Left hindlimb (tissue), 1 donor: Measurements from ENCODE around the gene KCNQ4.

Experiments used
- DNase-seq: peaks from one replicate; pipeline ENCODE4 v3.0.0-alpha.2; 2018

Gene KCNQ4

GRCh38 chr1:40755067-40755466, 28.5 kb upstream of the KCNQ4 start:
- DNase-seq = no peak

DNA sequence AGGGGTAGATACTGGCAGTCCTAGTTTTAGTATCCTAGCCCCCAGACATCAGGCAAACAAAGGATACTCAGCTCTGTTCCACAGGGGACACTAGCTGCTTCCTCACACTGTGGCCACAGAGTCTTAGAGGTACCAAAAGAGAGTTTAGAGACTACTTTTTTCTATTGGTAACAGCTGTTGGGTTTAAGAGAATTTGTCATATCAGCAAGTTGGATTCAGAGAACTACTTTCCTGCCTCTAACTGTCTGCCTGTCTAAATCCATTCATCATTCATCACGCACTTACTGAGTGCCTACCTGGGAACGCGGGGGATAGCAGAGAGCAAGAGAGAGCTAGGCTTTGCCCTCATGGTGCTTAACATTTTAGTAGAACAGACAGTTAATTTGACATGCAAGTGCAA, 27.1 kb upstream of the KCNQ4 start:
- DNase-seq = no peak

GRCh38 chr1:40757084-40757483, 26.5 kb upstream of the KCNQ4 start:
- DNase-seq = no peak

DNA sequence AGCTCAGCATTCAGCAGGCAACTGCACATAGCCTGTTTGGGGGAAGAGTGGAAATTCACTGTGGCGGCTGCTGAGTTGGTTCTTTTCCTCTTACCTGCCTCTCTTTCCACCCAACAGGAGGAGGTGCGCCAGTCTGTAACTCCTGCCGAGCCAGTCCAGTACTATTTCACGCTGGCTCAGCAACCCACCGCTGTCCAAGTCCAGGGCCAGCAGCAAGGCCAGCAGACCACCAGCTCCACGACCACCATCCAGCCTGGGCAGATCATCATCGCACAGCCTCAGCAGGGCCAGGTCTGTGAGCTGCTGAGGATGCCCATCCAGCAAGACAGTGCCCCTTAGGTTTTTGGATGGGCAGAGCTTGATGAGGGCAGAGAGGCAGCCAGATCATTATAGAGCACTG, 25.6 kb upstream of the KCNQ4 start:
- no peak for DNase-seq

- DNase-seq = no peak
Observed at GRCh38 chr1:40758578-40759343, 24.8 kb upstream of the KCNQ4 start.

DNA sequence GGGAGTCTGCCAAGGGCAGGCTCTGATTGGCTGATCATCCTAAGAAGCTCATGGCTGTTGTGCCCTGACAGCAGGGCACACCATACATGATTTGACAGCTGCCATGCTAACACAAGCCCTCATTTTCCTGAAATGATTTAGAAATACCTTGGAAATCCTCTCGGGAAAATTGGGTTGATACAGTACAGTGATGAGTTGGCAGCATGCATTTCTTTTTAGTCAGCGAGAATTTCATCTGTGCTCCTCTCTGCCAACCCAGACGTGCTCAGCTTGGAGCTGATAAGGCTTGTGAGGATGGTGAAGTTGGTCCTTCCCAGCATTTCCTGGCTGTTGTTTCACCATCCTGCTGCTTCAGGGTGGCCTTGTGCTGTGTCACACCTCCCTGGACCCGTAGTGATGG, 22.6 kb upstream of the KCNQ4 start:
- no peak for DNase-seq

DNA sequence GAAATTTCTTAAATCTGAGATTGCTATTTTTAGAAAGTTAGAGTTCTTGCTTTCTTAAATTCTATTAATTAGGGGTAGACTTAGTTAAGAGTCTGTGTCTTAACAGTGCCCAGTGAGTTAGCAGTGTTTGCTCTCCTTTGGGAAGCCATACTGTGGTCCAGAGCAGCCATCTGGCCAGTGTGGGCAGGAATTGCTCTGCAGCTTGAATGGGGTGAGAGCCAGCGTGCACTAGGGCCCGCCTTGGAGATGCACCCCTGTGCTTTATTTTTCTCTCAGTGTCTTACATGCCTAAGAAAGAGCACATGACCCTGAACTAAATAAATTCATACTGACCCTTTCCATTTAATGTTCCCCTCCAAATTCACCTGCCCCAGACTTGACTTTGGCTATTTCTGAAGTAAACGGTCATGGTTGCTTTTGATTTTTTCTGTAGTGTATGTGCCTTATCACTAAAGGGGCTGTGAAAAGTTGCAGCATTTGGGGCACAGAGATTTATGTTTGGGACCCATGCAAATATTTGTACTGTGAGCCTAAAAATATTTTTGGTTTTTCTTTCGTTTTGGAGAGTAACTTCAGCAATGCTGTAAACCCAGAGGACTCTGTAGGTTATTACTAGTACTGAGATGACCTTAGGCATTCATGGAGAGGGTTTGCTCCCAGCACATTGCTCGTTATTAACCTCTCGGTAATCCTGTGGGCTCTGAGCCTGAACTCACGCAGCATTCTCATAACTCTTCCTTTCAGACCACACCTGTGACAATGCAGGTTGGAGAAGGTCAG, 21.3 kb upstream of the KCNQ4 start:
- DNase-seq = no peak

- DNase-seq = no peak
Observed at GRCh38 chr1:40763742-40764532, 19.6 kb upstream of the KCNQ4 start.

- no peak for DNase-seq
Observed at GRCh38 chr1:40764981-40765380, 18.6 kb upstream of the KCNQ4 start.

- DNase-seq = no peak
Observed at GRCh38 chr1:40766017-40766416, 17.6 kb upstream of the KCNQ4 start.

DNA sequence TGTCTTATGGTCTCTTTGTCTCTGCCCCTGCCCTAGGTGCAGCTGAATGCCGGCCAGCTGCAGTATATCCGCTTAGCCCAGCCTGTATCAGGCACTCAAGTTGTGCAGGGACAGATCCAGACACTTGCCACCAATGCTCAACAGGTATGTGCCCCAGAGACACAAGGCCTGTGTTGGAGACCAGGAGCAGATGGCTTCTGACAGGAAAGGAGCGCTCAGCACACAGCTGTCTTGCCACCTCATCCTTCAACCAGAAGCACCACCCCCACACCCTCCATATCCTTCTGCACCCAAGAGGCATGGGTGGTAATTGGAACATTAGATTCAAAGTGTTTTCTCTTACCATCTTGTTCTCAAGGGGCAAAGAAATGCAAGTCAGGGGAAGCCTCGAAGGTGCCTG, 17.0 kb upstream of the KCNQ4 start:
- no peak for DNase-seq

DNA sequence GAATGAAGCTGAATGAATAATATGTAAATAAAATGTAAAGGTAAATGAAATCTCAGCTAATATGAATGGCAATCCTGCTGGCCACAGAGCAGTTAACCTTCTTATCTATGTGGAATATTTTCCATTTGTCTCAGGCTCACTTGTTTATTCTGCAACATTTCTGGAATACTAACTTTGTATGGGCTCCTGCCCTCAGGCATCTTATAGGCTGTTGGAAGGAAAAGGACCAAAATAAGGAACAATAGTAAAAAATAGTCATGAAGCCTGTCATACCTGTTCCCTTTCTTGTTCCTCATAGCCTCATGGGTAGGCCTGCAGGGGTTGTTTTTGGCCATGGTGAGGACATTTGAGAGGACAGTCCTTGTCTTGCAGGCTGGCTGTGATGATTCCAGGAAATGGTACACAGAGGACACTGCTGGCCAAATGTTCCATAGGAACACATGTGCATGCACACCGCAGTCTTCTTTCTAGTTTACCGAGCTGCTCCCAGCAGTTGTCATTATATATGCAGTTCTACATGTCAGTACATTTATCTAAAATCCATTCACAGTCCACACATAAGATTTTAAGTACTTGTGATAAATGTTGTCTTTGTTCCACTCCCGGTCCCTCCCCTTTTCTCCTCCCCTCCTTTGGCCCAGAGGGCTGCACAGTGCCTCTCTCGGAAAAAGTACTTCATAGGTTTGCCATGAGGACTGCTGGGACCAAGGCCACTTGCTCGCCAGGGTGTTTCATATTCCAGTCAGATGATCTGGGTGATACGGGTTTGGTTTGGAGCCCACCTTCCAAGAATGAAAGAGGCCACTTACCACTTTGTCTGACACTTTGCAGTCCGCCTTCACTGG, 15.2 kb upstream of the KCNQ4 start:
- no peak for DNase-seq

- no peak for DNase-seq
Observed at GRCh38 chr1:40769815-40770214, 13.8 kb upstream of the KCNQ4 start.

DNA sequence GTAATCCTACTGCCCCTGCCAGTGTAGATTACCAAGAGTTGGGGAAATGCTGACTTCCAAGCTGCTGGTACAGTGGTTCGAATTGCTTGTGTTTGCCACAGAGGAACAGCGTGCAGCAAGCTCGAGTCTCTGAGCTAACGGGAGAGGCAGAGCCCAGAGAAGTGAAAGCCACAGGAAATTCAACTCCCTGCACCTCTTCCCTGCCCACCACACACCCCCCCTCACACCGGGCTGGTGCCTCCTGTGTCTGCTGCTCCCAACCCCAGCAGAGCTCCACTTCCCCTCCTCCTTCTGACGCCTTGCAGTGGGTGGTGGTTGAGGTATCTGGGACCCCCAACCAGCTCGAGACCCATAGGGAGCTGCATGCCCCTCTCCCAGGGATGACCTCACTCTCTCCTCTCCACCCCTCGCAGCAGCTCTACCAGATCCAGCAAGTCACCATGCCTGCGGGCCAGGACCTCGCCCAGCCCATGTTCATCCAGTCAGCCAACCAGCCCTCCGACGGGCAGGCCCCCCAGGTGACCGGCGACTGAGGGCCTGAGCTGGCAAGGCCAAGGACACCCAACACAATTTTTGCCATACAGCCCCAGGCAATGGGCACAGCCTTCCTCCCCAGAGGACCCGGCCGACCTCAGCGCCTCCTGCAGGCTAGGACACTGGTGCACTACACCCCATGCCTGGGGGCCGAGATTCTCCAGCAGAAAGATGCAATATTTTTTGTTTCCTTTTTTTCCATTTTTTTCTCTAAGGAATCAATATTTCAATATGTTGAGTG, 13.1 kb upstream of the KCNQ4 start:
- DNase-seq = no peak

DNA sequence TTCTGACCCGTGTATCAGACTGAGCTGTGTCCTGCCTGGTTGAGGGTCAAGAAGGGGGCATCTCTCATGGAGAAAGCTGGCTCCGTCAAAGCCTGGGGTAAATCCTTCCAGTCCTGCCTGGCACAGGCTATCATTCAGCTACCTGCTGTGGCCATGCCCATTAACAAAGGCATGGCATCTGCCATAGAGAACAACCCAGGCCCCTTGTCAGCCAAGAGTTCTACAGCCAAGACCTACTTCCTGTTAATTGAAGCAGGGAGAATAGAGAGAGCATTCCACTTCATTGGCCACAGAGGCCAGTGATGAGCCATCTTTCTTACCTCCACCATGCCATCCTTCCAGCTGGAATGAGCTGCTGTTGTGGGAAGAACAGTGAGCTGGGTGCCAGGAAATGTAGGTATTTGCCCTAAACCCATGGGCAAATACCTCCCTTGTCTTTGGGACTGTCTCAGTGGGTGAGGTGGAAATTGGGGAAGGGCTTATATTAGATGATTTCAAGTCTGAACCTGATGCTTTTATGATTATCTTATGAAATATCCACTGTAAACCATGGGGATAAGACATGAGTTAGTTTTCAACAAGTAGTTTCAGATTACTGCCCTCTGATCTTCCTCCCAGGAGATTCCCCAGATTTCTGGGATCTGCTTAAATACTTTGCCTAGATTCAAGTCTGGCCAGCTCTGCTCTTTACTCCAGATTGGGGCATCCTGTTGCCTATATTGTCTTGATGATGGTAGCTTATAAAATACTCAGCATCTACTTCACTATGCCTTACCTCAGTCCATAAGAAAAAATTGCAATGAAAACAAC, 11.2 kb upstream of the KCNQ4 start:
- DNase-seq = no peak

DNA sequence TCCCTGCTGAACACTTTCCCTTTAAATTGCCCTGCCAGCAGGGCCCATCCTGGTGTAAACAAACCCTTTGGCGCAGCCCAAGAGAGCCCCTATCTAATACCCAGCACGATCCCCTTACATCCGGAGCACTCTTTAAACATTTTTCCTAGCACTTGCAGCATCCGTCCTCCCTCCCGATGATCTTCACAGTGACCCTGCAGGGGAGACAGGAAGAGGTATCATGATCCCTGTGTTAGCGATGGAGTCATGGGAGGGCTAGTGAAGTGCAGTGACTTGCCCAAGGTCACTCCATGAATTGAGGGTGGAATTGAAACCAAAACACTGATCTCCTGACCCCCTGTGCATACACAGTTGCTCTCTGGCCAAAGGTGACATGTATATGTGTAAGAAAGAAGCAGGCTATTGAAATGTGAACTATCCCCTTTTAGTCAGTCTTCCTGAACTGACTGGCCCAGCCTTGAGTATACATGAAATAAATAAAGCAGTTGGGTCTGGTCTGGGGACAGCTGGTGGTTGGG, 9.8 kb upstream of the KCNQ4 start:
- DNase-seq = no peak

DNA sequence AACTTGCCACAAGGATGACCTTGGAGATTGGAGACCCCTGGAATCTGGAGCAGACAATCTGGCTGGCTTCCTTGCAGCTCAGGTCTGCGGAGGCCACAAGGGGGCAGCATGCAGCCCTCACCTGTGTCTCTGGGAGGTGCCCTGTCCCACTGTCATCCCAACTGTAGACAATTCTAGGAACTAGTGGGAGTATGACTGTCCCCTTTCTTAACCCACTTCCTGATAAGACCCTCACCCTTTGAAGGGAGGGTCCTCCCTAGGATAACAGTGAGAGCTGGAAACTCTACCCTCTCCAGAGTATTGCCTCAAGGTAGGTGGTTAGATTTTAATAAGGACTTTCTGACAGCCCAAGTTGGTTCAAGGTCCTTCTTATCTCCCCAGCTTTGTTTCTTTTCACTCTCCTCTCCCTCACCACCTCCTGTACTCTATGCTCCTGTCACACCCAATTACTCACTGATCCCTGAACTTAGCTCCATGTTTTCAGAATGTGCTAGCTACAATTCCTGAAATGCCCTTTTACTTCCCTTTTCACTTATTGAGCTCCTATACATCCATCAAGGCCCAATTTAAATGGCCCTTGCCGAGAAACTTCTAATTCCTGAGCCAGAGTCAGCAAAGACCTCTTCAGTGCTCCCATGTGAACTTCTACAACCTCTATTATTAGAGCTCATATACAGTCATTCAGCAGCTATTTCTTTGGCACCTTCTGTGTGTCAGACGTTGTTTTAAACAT, 9.2 kb upstream of the KCNQ4 start:
- DNase-seq = no peak

- DNase-seq = no peak
Observed at GRCh38 chr1:40776236-40777072, 7.1 kb upstream of the KCNQ4 start.
